H9 (cell line): ENCODE measurements around the gene BPIFB2. TPM values are rescaled to one million over a fixed set of nuclear protein-coding genes. Genes with fewer than 3 reads are reported as not detected.

Experiments
- DNase-seq: peaks from one replicate; pipeline ENCODE4 v3.0.0-alpha.2; 2017
- H2AFZ ChIP-seq: one replicate; pipeline ENCODE4 v1.6.1; 2013; ENCODE audit warnings: mild to moderate bottlenecking, low read length, control low read depth, moderate library complexity
- H2AK5ac ChIP-seq: 2 replicates; pipeline ENCODE4 v1.6.1; 2013; ENCODE audit warnings: low read length, control low read depth, mixed read lengths; ENCODE audit not compliant: insufficient read length
- H2BK120ac ChIP-seq: one replicate; pipeline ENCODE4 v1.6.1; 2013; ENCODE audit warnings: low read depth, mild to moderate bottlenecking, low read length, control low read depth, inconsistent platforms; ENCODE audit not compliant: poor library complexity, severe bottlenecking
- H2BK12ac ChIP-seq: 2 replicates; pipeline ENCODE4 v1.6.1; 2013; ENCODE audit warnings: low read length, control low read depth, mixed read lengths, low read depth; ENCODE audit not compliant: insufficient read length
- H2BK15ac ChIP-seq: 2 replicates; pipeline ENCODE4 v1.6.1; 2013; ENCODE audit warnings: low read depth, low read length, control low read depth
- H2BK20ac ChIP-seq: one replicate; pipeline ENCODE4 v1.6.1; 2013; ENCODE audit warnings: low read depth, mild to moderate bottlenecking, low read length, control low read depth, inconsistent platforms; ENCODE audit not compliant: poor library complexity, severe bottlenecking
- H2BK5ac ChIP-seq: 2 replicates; pipeline ENCODE4 v1.6.1; 2013; ENCODE audit warnings: low read length, control low read depth, mixed read lengths; ENCODE audit not compliant: insufficient read length
- H3K14ac ChIP-seq: 2 replicates; pipeline ENCODE4 v1.6.1; 2013; ENCODE audit warnings: low read length, control low read depth; ENCODE audit not compliant: insufficient read depth
- H3K18ac ChIP-seq: 2 replicates; pipeline ENCODE4 v1.6.1; 2013; ENCODE audit warnings: low read depth, mild to moderate bottlenecking, mixed read lengths, low read length, control low read depth; ENCODE audit not compliant: insufficient read length
- H3K23ac ChIP-seq: 2 replicates; pipeline ENCODE4 v1.6.1; 2013; ENCODE audit warnings: low read length, control low read depth, mixed read lengths, low read depth; ENCODE audit not compliant: insufficient read length
- H3K23me2 ChIP-seq: 2 replicates; pipeline ENCODE4 v1.6.1; 2013; ENCODE audit warnings: low read depth, mild to moderate bottlenecking, mixed read lengths, low read length, control low read depth; ENCODE audit not compliant: insufficient read length, poor library complexity, severe bottlenecking
- H3K27ac ChIP-seq: 2 replicates; pipeline ENCODE4 v1.5.1; 2013; ENCODE audit warnings: low read length, control low read depth, mixed read lengths, low read depth; ENCODE audit not compliant: insufficient read length
- H3K27me3 ChIP-seq: 2 replicates; pipeline ENCODE4 v1.6.1; 2013; ENCODE audit warnings: low read length, control low read depth, inconsistent platforms; ENCODE audit not compliant: insufficient read depth
- H3K4ac ChIP-seq: 2 replicates; pipeline ENCODE4 v1.6.1; 2013; ENCODE audit warnings: low read depth, mild to moderate bottlenecking, control low read depth, inconsistent platforms, low read length, moderate library complexity
- H3K4me1 ChIP-seq: 2 replicates; pipeline ENCODE4 v1.6.1; 2013; ENCODE audit warnings: low read length, control low read depth, inconsistent platforms; ENCODE audit not compliant: insufficient read depth
- H3K4me2 ChIP-seq: 2 replicates; pipeline ENCODE4 v1.6.1; 2013; ENCODE audit warnings: low read length, control low read depth, mixed read lengths; ENCODE audit not compliant: insufficient read length, insufficient read depth
- H3K56ac ChIP-seq: 2 replicates; pipeline ENCODE4 v1.6.1; 2013; ENCODE audit warnings: low read depth, mild to moderate bottlenecking, mixed read lengths, low read length, control low read depth; ENCODE audit not compliant: insufficient read length
- H3K79me1 ChIP-seq: 2 replicates; pipeline ENCODE4 v1.6.1; 2013; ENCODE audit warnings: low read depth, mild to moderate bottlenecking, moderate library complexity, low read length, control low read depth, inconsistent platforms; ENCODE audit not compliant: insufficient read depth, poor library complexity, severe bottlenecking
- H3K79me2 ChIP-seq: 2 replicates; pipeline ENCODE4 v1.6.1; 2013; ENCODE audit warnings: low read length, control low read depth, inconsistent platforms; ENCODE audit not compliant: insufficient read depth
- H3K9ac ChIP-seq: 2 replicates; pipeline ENCODE4 v1.6.1; 2013; ENCODE audit warnings: low read length, control low read depth, mixed read lengths; ENCODE audit not compliant: insufficient read length; ENCODE audit errors: extremely low read depth
- H3K9me3 ChIP-seq: one replicate; pipeline ENCODE4 v1.6.1; 2013; ENCODE audit warnings: low read depth, low read length, inconsistent platforms; ENCODE audit not compliant: control insufficient read depth
- H3T11ph ChIP-seq: one replicate; pipeline ENCODE4 v1.6.1; 2013; ENCODE audit warnings: mild to moderate bottlenecking, low read length, control low read depth, inconsistent platforms
- H4K20me1 ChIP-seq: one replicate; pipeline ENCODE4 v1.6.1; 2013; ENCODE audit not compliant: control insufficient read depth, insufficient read length, insufficient read depth
- H4K5ac ChIP-seq: 2 replicates; pipeline ENCODE4 v1.6.1; 2013; ENCODE audit warnings: low read depth, mild to moderate bottlenecking, mixed read lengths, low read length, control low read depth; ENCODE audit not compliant: insufficient read length
- H4K8ac ChIP-seq: replicated peaks from 2 replicates; pipeline ENCODE4 v1.6.1; 2013; ENCODE audit warnings: low read length, control low read depth, mixed read lengths, low read depth; ENCODE audit not compliant: insufficient read length
- H4K91ac ChIP-seq: 2 replicates; pipeline ENCODE4 v1.6.1; 2013; ENCODE audit warnings: low read depth, mild to moderate bottlenecking, moderate library complexity, mixed read lengths, low read length, control low read depth; ENCODE audit not compliant: insufficient read length
- H3K27ac Mint-ChIP-seq, 3 experiments: 2 replicates in 2 of 3; 3 replicates in 1 of 3; pipeline ENCODE4 v1.8.0; 2020 to 2021; ENCODE audit warnings: mixed read lengths in 3 of 3, mild to moderate bottlenecking in 1 of 3, moderate library complexity in 1 of 3
- H3K27me3 Mint-ChIP-seq: 2 replicates; pipeline ENCODE4 v1.8.0; 2021; ENCODE audit warnings: low read depth, mild to moderate bottlenecking, moderate library complexity, mixed read lengths
- H3K36me3 Mint-ChIP-seq, 3 experiments: 2 replicates in 2 of 3; 3 replicates in 1 of 3; pipeline ENCODE4 v1.8.0; 2020 to 2021; ENCODE audit warnings: low read depth in 3 of 3, mixed read lengths in 3 of 3; ENCODE audit not compliant: insufficient read depth in 1 of 3
- H3K4me1 Mint-ChIP-seq, 2 experiments: 2 replicates each; pipeline ENCODE4 v1.8.0; 2020; ENCODE audit warnings: mixed read lengths in 2 of 2
- H3K4me3 Mint-ChIP-seq, 2 experiments: 2 replicates in 1 of 2; 3 replicates in 1 of 2; pipeline ENCODE4 v1.8.0; 2020 to 2021; ENCODE audit warnings: mild to moderate bottlenecking in 2 of 2, mixed read lengths in 2 of 2, moderate library complexity in 1 of 2
- H3K9me3 Mint-ChIP-seq, 2 experiments: 2 replicates in 1 of 2; 3 replicates in 1 of 2; pipeline ENCODE4 v1.8.0; 2020; ENCODE audit warnings: mild to moderate bottlenecking in 2 of 2, mixed read lengths in 2 of 2, moderate library complexity in 1 of 2
- WGBS: extraction: QIAGEN DNeasy Blood & Tissue Kit; methylation state at CpG from one replicate; pipeline ENCODE4 v1.1.7; 2013; ENCODE audit warnings: missing lambda C conversion rate, low lambda C conversion rate, mixed read lengths; ENCODE audit not compliant: insufficient read length; ENCODE audit errors: extremely low coverage; 5-methylcytosine and 5-hydroxymethylcytosine counted together
- total RNA-seq: library from RNA; stranded (reverse); gene quantifications from 2 replicates; pipeline ENCODE4 v1.2.1, GENCODE V29; 2021
- TF ChIP-seq, protein P1 (sequence below): fragments of 200-600 bp; sonication (generic); conservative IDR thresholded peaks from 3 replicates; pipeline ENCODE4 v1.8.0; 2021; ENCODE audit warnings: antibody characterized with exemption, mild to moderate bottlenecking

Gene BPIFB2
- total RNA-seq, 1 experiment from 2014 or later: not detected

- Histone ChIP-seq H3K4me2 (no peak overlapping the region), H3K14ac (no peak overlapping the region), H3K18ac (no peak overlapping the region), H2BK12ac (no peak overlapping the region), H2BK20ac (no peak overlapping the region), H2BK5ac (no peak overlapping the region), H3K4me1 (no peaks in the 10 kb centered on the region), H3K27ac (no peak overlapping the region), H3T11ph (no peak overlapping the region), H2AK5ac (no peak overlapping the region), H4K91ac (no peak overlapping the region), H3K9ac (no peak overlapping the region), H2BK120ac (no peak overlapping the region), H3K4ac (no peak overlapping the region), H3K79me2 (no peaks in the 10 kb centered on the region), H4K20me1 (no peaks in the 10 kb centered on the region), H4K8ac (no peak overlapping the region), H3K27me3 (no peaks in the 10 kb centered on the region), H3K9me3 (no peaks in the 10 kb centered on the region), H3K79me1 (no peaks in the 10 kb centered on the region), H2BK15ac (no peak overlapping the region), H3K23ac (no peak overlapping the region), H4K5ac (no peak overlapping the region), H3K23me2 (no peaks in the 10 kb centered on the region), H3K56ac (no peak overlapping the region), H2AFZ (no peak overlapping the region)
- Mint-ChIP-seq H3K36me3 (no peaks in the 10 kb centered on the region), H3K27ac (no peak overlapping the region), H3K4me3 (no peak overlapping the region), H3K4me1 (no peaks in the 10 kb centered on the region), H3K27me3 (peaks cover 13% of the 10 kb centered on the region), H3K9me3 (peaks cover 2 to 4% of the 10 kb centered on the region in 2 experiments; a peak in 2 of 5 replicates)
- whole genome bisulfite sequencing: no CpG with 5 or more reads among the region's 6 CpGs
- no peak for DNase-seq
- TF ChIP-seq, protein P1, sequence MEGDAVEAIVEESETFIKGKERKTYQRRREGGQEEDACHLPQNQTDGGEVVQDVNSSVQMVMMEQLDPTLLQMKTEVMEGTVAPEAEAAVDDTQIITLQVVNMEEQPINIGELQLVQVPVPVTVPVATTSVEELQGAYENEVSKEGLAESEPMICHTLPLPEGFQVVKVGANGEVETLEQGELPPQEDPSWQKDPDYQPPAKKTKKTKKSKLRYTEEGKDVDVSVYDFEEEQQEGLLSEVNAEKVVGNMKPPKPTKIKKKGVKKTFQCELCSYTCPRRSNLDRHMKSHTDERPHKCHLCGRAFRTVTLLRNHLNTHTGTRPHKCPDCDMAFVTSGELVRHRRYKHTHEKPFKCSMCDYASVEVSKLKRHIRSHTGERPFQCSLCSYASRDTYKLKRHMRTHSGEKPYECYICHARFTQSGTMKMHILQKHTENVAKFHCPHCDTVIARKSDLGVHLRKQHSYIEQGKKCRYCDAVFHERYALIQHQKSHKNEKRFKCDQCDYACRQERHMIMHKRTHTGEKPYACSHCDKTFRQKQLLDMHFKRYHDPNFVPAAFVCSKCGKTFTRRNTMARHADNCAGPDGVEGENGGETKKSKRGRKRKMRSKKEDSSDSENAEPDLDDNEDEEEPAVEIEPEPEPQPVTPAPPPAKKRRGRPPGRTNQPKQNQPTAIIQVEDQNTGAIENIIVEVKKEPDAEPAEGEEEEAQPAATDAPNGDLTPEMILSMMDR: no peak
Measured at GRCh38 chr20:33032555-33032954, 25.1 kb downstream of the BPIFB2 start.
